GM12878 (cell line): Measurements from ENCODE around the gene NEK2. TPM values are rescaled to one million over a fixed set of nuclear protein-coding genes. Genes with fewer than 3 reads are reported as not detected.

ENCODE experiments used
- CBX5 ChIP-seq: sonication (generic); IDR thresholded peaks from 2 replicates; pipeline ENCODE4 v1.6.1; 2016; ENCODE audit warnings: low read depth, moderate library complexity, mild to moderate bottlenecking, inconsistent platforms
- CEBPZ ChIP-seq: fragments of 150-350 bp; IDR thresholded peaks from 2 replicates; pipeline ENCODE4 v1.6.1; 2016; ENCODE audit warnings: low read depth, low read length
- E2F8 ChIP-seq: fragments of 450-650 bp; IDR thresholded peaks from 2 replicates; pipeline ENCODE4 v1.6.1; 2018; ENCODE audit warnings: mild to moderate bottlenecking, low read depth, moderate library complexity; ENCODE audit not compliant: partially characterized antibody
- ELK1 ChIP-seq: IDR thresholded peaks from 2 replicates; pipeline ENCODE4 v1.6.1; 2012; ENCODE audit warnings: low read depth, low read length, improper control_type of control experiment
- EZH2 ChIP-seq: IDR thresholded peaks from 2 replicates; pipeline ENCODE4 v1.6.1; 2012; ENCODE audit warnings: low read depth, mild to moderate bottlenecking, control low read depth, inconsistent platforms, low read length, borderline replicate concordance; ENCODE audit not compliant: control insufficient read depth
- FOS ChIP-seq: IDR thresholded peaks from 3 replicates; pipeline ENCODE4 v1.6.1; 2011; ENCODE audit warnings: borderline replicate concordance; ENCODE audit not compliant: insufficient read length; ENCODE audit errors: extremely low read depth
- FOXK2 ChIP-seq: fragments of 450-650 bp; IDR thresholded peaks from 2 replicates; pipeline ENCODE4 v1.6.1; 2017; ENCODE audit warnings: mild to moderate bottlenecking, moderate library complexity
- MTA2 ChIP-seq: fragments of 450-650 bp; IDR thresholded peaks from 2 replicates; pipeline ENCODE4 v1.6.1; 2016; ENCODE audit warnings: low read depth, mild to moderate bottlenecking, moderate library complexity
- SUZ12 ChIP-seq: fragments of 200-600 bp; sonication (generic); IDR thresholded peaks from one replicate; pipeline ENCODE4 v1.6.1; 2018; ENCODE audit warnings: antibody characterized with exemption, mild to moderate bottlenecking; ENCODE audit not compliant: unreplicated experiment
- YBX1 ChIP-seq: fragments of 450-650 bp; IDR thresholded peaks from 2 replicates; pipeline ENCODE4 v1.6.1; 2016; ENCODE audit warnings: antibody characterized with exemption
- ZNF592 ChIP-seq: fragments of 450-650 bp; IDR thresholded peaks from 2 replicates; pipeline ENCODE4 v1.6.1; 2017; ENCODE audit warnings: mild to moderate bottlenecking, moderate library complexity
- ZZZ3 ChIP-seq: IDR thresholded peaks from 2 replicates; pipeline ENCODE4 v1.6.1; 2011; ENCODE audit warnings: low read depth; ENCODE audit not compliant: control insufficient read depth, insufficient read length
- polyA plus RNA-seq, 11 experiments: library from polyadenylated mRNA; depleted of rRNA in 4 of 11; unstranded in 6 of 11; stranded (reverse) in 5 of 11; fragments of >200 nt; fragmentation: Nextera tagmentation in 4 of 11; fragmentation: Illumina TruSeq in 1 of 11; extraction: Ambion mirVana in 4 of 11; extraction: Trizol in 1 of 11; gene quantifications; 1 replicate in 1 of 11; 2 replicates in 10 of 11; pipeline versions ENCODE4 v1.2.1 to v1.2.3, GENCODE V29; 2011 to 2016; ENCODE audit warnings: inconsistent platforms in 2 of 11, missing spikeins in 2 of 11, low read depth in 1 of 11
- total RNA-seq, 4 experiments: library from RNA; depleted of rRNA in 3 of 4; stranded (reverse); fragments of >200 nt in 3 of 4; fragmentation: Illumina TruSeq in 1 of 4; extraction: Trizol in 1 of 4; gene quantifications; 2 replicates each; pipeline versions ENCODE4 v1.2.1 to v1.2.3, GENCODE V29; 2013 to 2021

NEK2 gene
- total and polyA plus RNA-seq, 10 of the 15 experiments (the other 5 are each of a cell fraction or from before 2014, with no cell fraction given): 16.7 to 49.7 (median 36.9) TPM

GRCh38 chr1:211697356-211697755 lies 21.9 kb upstream of the NEK2 start (continued):
- no peak for TF ChIP-seq E2F8
- no peak for TF ChIP-seq CBX5
- TF ChIP-seq FOXK2: no peak
- no peak for TF ChIP-seq CEBPZ
- TF ChIP-seq ELK1: 0 out of 2 replicates have a peak, but pooled peaks have one; percentile 26
- TF ChIP-seq ZNF592: no peak
- TF ChIP-seq SUZ12: no peak
- peak; percentile 97 for TF ChIP-seq YBX1
- no peak for TF ChIP-seq FOS
- no peak for TF ChIP-seq ZZZ3
- TF ChIP-seq MTA2: peak; percentile 88
- no peak for TF ChIP-seq EZH2
